Measurements from ENCODE around the gene FRAT2.
"Not testable (repeated sequence)": the region's sequence is repeated elsewhere in the genome, so short reads cannot be mapped to it uniquely, and the experiment has no call there.

FRAT2 gene

GRCh38 chr10:97356318-97356914 is 21.9 kb upstream of the FRAT2 start:
- TF ChIP-seq CTCF (IDR thresholded peaks at IDR 0.05; ENCODE audit: extremely low read depth, missing control alignments), result no peak
- DNase-seq (ENCODE audit: low spot score), result no peak

- no peak for DNase-seq (ENCODE audit: low spot score)
- no peak for TF ChIP-seq CTCF (IDR thresholded peaks at IDR 0.05; ENCODE audit: extremely low read depth, missing control alignments)
These were observed 21.0 kb upstream of the FRAT2 start for GRCh38 chr10:97355571-97355975.

- no peak for TF ChIP-seq CTCF (IDR thresholded peaks at IDR 0.05; ENCODE audit: extremely low read depth, missing control alignments)
- no peak for DNase-seq (ENCODE audit: low spot score)
These were observed 19.4 kb upstream of the FRAT2 start for GRCh38 chr10:97353945-97354344.

GRCh38 chr10:97349752-97350513 is 15.4 kb upstream of the FRAT2 start:
- no peak for TF ChIP-seq CTCF (IDR thresholded peaks at IDR 0.05; ENCODE audit: extremely low read depth, missing control alignments)
- no peak for DNase-seq (ENCODE audit: low spot score)

GRCh38 chr10:97347317-97347716 is 12.8 kb upstream of the FRAT2 start:
- no peak for DNase-seq (ENCODE audit: low spot score)
- no peak for TF ChIP-seq CTCF (IDR thresholded peaks at IDR 0.05; ENCODE audit: extremely low read depth, missing control alignments)

GRCh38 chr10:97343664-97344063 is 9.1 kb upstream of the FRAT2 start:
- DNase-seq (ENCODE audit: low spot score), result not testable (repeated sequence)

DNA sequence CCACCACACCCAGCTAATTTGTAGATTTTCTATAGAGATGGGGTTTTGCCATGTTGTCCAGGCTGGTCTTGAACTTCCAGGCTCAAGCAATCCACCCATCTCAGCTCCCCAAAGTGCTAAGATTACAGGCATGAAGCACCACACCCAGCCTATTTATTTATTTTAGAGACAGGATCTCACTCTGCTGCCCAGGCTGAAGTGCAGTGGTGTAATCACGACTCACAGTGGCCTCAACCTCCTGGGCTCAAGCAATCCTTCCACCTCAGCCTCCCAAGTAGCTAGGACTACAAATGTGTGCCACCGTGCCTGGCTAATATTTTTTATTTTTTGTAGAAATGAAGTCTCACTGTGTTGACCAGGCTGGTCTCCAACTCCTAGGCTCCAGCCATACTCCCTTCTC is 6.9 kb upstream of the FRAT2 start:
- no peak for DNase-seq (ENCODE audit: low spot score)
- no peak for TF ChIP-seq CTCF (IDR thresholded peaks at IDR 0.05; ENCODE audit: extremely low read depth, missing control alignments)

- TF ChIP-seq CTCF (IDR thresholded peaks at IDR 0.05; ENCODE audit: extremely low read depth, missing control alignments), result no peak
- DNase-seq (ENCODE audit: low spot score), result no peak
These were observed 3.5 kb upstream of the FRAT2 start for GRCh38 chr10:97338041-97338440.

Data from GM20000 (cell line).